Placental epithelial cell (primary cell): ENCODE measurements around the gene BRAP. TPM values are rescaled to one million over a fixed set of nuclear protein-coding genes. Genes with fewer than 3 reads are reported as not detected.

ENCODE experiments used
- total RNA-seq: library from RNA; depleted of rRNA; stranded (reverse); fragments of >200 nt; gene quantifications from 2 replicates; pipeline ENCODE4 v1.2.3, GENCODE V29; 2012

The BRAP gene
- total RNA-seq: 17.4 and 20.8 TPM in 2 replicates

GRCh38 chr12:111685811-111686573, at the start of gene BRAP, which contains the start of gene ACAD10:
Gene BRAP (minus strand): TSS chr12:111685956. CDS start chr12:111685792, 164 bp downstream.
Gene ACAD10 (plus strand): TSS chr12:111686053. CDS start chr12:111692710, 6,657 bp downstream.

GRCh38 chr12:111598637-111599452, 86.9 kb downstream of the BRAP start, which contains the start of gene ATXN2:
Gene ATXN2 (minus strand): TSS chr12:111599315. CDS start chr12:111599034, 281 bp downstream.

Other genes with a start within 250 kb of the BRAP start
- 41.1 and 45.1 TPM in 2 replicates for gene ATXN2, start 86.6 kb downstream of the BRAP start, total RNA-seq
- 16.2 and 32.2 TPM in 2 replicates for gene ACAD10, start 97 bp upstream of the BRAP start, total RNA-seq
- gene ALDH2, start 81.0 kb upstream of the BRAP start, total RNA-seq: 6.2 and 6.3 TPM in 2 replicates
- gene MAPKAPK5, start 156.3 kb upstream of the BRAP start, total RNA-seq: 24.3 and 34.2 TPM in 2 replicates